GM10266 (cell line): Measurements from ENCODE around the gene RPL29.

Experiments used
- DNase-seq: peaks from one replicate; pipeline ENCODE4 v3.0.0; 2012; ENCODE audit errors: extremely low spot score
- CTCF ChIP-seq: IDR thresholded peaks from 2 replicates; pipeline ENCODE4 v1.5.1; 2012; ENCODE audit warnings: mild to moderate bottlenecking, low read depth; ENCODE audit not compliant: control insufficient read depth, insufficient read depth; ENCODE audit errors: missing control alignments

RPL29 gene

GRCh38 chr3:51986010-51986947 is 9.4 kb downstream of the RPL29 start:
- TF ChIP-seq CTCF: no peak
- no peak for DNase-seq

- TF ChIP-seq CTCF: no peak
- DNase-seq: no peak
Observed at GRCh38 chr3:51985063-51985462, 10.6 kb downstream of the RPL29 start.

GRCh38 chr3:51984269-51984647 is 11.4 kb downstream of the RPL29 start:
- no peak for DNase-seq
- TF ChIP-seq CTCF: no peak

GRCh38 chr3:51983578-51984268 is 12.0 kb downstream of the RPL29 start:
- no peak for TF ChIP-seq CTCF

GRCh38 chr3:51982838-51983577 is 12.7 kb downstream of the RPL29 start, which contains the start of gene ACY1:
Gene ACY1, plus strand, starts transcription at chr3:51983535. Its CDS starts 530 bp downstream, at chr3:51984065.
- no peak for TF ChIP-seq CTCF
- DNase-seq: peak; percentile 97

More at GRCh38 chr3:51983578-51984268, 12.0 kb downstream of the RPL29 start:
- no peak for DNase-seq

- peak; percentile 79 for DNase-seq
- peak; percentile 60 for TF ChIP-seq CTCF
Observed at GRCh38 chr3:51982352-51982837, 13.3 kb downstream of the RPL29 start.
